ENCODE data around the gene CCDC88B.
"Not testable (repeated sequence)": the region's sequence is repeated elsewhere in the genome, so short reads cannot be mapped to it uniquely, and the experiment has no call there.

Gene CCDC88B

GRCh38 chr11:64304316-64305072, 35.5 kb upstream of the CCDC88B start:
- in situ Hi-C loops (cut with HindIII; ENCODE audit: low pct_ligation_motif_present, low pct_unique_long_range_greater_than_20kb, low sequenced_read_pairs): no loop called here
- peak; percentile 91 for DNase-seq

DNA sequence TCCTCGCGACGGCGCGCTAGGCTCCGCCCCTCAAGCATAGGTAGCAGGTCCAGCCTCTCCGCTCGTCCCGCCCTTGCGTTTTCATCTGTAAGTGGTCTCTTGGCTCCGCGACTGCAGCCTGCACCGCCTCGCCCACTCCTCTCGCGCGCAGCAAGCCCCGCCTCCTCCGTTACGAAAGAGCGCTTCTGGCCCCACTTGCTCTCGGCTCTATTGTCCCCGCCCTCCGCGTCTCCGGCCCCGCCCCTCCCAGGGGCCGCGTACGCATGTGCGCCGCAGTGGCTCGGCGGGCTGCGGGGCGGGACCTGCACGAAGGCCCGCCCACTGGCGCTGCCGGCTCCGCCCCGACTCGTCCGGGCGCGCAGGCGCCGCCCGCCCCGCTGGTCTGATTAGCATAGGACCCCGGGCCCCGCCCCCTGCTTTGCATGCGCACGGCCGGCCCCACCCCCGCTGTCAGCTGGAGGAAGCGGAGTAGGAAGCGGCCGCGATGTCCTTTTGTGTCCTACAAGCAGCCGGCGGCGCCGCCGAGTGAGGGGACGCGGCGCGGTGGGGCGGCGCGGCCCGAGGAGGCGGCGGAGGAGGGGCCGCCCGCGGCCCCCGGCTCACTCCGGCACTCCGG, 34.8 kb upstream of the CCDC88B start, which contains the start of gene ESRRA:
Gene ESRRA, plus strand, starts transcription at position 450 of the 616 bp plus-strand sequence. CDS start 1,656 bp downstream, outside the sequence.
- in situ Hi-C loops (cut with HindIII; ENCODE audit: low pct_ligation_motif_present, low pct_unique_long_range_greater_than_20kb, low sequenced_read_pairs): no loop called here

GRCh38 chr11:64305691-64306562, 34.1 kb upstream of the CCDC88B start:
- in situ Hi-C loops (cut with HindIII; ENCODE audit: low pct_ligation_motif_present, low pct_unique_long_range_greater_than_20kb, low sequenced_read_pairs): no loop called here
- peak; percentile 53 for DNase-seq

More for the DNA sequence above, 34.8 kb upstream of the CCDC88B start, which contains the start of gene ESRRA:
- peak; percentile 96 for DNase-seq

DNA sequence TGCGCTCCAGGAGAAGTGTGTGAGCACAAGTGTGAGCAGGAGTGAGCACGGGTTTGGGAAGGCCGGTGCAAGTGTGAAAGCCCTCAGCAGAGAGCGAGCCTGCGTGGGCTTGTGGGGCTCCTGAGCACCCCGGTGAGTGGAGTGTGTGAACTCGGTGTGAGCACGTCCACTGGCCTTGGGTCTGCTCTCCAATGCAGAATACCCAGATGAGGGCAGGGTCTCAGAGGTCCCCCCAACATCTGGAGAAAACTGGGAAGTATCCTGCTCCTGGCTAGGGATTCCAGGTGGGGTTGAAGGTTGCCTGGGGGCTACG, 33.5 kb upstream of the CCDC88B start:
- DNase-seq: no peak
- in situ Hi-C loops (cut with HindIII; ENCODE audit: low pct_ligation_motif_present, low pct_unique_long_range_greater_than_20kb, low sequenced_read_pairs): no loop called here

DNA sequence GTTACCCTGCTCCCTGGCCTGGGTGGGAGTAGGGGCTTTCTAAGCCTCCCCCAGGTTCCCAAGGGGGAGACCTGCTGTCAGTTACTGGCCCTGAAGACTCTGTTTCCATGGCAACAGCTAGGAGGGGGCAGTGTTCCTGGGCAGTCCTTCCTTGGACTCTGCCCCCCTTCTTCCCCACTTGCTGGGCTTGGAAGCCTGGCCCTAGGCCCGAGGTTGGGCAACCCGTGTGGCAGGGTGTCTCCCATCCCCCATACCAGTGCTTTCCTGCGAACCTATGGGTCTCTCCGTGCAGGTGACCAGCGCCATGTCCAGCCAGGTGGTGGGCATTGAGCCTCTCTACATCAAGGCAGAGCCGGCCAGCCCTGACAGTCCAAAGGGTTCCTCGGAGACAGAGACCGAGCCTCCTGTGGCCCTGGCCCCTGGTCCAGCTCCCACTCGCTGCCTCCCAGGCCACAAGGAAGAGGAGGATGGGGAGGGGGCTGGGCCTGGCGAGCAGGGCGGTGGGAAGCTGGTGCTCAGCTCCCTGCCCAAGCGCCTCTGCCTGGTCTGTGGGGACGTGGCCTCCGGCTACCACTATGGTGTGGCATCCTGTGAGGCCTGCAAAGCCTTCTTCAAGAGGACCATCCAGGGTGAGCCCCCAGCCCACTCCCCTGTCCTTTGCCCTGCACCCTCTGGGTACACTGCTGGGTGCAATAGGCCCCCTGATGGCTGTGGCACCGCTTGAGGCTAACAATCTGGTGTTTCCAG, 33.0 kb upstream of the CCDC88B start:
- DNase-seq: peak; percentile 5
- in situ Hi-C loops (cut with HindIII; ENCODE audit: low pct_ligation_motif_present, low pct_unique_long_range_greater_than_20kb, low sequenced_read_pairs): no loop called here

DNA sequence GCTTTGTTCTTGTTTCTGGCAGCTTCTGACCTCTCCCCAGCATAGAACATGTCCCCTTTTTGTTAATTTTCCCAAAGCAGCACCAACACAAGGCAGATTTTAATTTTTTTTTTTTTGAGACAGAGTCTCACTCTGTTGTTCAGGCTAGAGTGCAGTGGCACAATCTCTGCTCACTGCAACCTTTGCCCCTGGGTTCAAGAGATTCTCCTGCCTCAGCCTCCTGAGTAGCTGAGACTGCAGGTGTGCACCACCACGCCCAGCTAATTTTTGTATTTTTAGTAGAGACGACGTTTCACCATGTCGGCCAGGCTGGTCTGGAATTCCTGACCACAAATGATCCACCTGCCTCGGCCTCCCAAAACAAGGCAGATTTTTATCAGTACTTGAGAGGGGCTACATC, 32.2 kb upstream of the CCDC88B start:
- DNase-seq; in situ Hi-C loops (cut with HindIII; ENCODE audit: low pct_ligation_motif_present, low pct_unique_long_range_greater_than_20kb, low sequenced_read_pairs): not testable (repeated sequence)

GRCh38 chr11:64312947-64313346, 27.1 kb upstream of the CCDC88B start:
- in situ Hi-C loops (cut with HindIII; ENCODE audit: low pct_ligation_motif_present, low pct_unique_long_range_greater_than_20kb, low sequenced_read_pairs): no loop called here
- DNase-seq: no peak

GRCh38 chr11:64313491-64314145, 26.4 kb upstream of the CCDC88B start:
- no peak for DNase-seq
- in situ Hi-C loops (cut with HindIII; ENCODE audit: low pct_ligation_motif_present, low pct_unique_long_range_greater_than_20kb, low sequenced_read_pairs): no loop called here

GRCh38 chr11:64314146-64314804, 25.7 kb upstream of the CCDC88B start:
- no peak for DNase-seq
- in situ Hi-C loops (cut with HindIII; ENCODE audit: low pct_ligation_motif_present, low pct_unique_long_range_greater_than_20kb, low sequenced_read_pairs): no loop called here

DNA sequence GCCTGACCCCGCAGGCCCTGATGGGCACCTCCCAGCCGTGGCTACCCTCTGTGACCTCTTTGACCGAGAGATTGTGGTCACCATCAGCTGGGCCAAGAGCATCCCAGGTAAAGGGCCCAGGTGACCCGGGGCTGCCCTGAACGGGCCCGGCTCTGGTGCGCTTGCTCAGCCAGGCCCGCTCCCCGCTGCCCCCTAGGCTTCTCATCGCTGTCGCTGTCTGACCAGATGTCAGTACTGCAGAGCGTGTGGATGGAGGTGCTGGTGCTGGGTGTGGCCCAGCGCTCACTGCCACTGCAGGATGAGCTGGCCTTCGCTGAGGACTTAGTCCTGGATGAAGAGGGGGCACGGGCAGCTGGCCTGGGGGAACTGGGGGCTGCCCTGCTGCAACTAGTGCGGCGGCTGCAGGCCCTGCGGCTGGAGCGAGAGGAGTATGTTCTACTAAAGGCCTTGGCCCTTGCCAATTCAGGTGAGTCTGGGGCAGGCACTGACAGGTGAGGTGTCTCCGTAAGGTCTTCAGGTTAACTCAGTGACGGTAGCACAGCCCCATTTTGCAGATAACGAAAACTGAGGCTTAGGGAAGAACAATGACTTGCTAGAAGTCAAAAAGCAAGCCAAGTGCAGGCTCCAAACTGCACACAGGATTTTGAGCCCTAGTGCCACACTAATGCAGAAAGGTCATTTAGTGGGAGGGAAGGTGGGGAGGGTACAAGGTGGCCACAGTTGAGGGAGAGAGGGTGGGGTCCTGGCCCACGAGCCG, 25.0 kb upstream of the CCDC88B start:
- in situ Hi-C loops (cut with HindIII; ENCODE audit: low pct_ligation_motif_present, low pct_unique_long_range_greater_than_20kb, low sequenced_read_pairs): no loop called here
- DNase-seq: no peak

- in situ Hi-C loops (cut with HindIII; ENCODE audit: low pct_ligation_motif_present, low pct_unique_long_range_greater_than_20kb, low sequenced_read_pairs); DNase-seq: not testable (repeated sequence)
These were observed 24.1 kb upstream of the CCDC88B start for GRCh38 chr11:64315667-64316526.

GRCh38 chr11:64316672-64317324, 23.2 kb upstream of the CCDC88B start:
- in situ Hi-C loops (cut with HindIII; ENCODE audit: low pct_ligation_motif_present, low pct_unique_long_range_greater_than_20kb, low sequenced_read_pairs): no loop called here
- peak; percentile 51 for DNase-seq

DNA sequence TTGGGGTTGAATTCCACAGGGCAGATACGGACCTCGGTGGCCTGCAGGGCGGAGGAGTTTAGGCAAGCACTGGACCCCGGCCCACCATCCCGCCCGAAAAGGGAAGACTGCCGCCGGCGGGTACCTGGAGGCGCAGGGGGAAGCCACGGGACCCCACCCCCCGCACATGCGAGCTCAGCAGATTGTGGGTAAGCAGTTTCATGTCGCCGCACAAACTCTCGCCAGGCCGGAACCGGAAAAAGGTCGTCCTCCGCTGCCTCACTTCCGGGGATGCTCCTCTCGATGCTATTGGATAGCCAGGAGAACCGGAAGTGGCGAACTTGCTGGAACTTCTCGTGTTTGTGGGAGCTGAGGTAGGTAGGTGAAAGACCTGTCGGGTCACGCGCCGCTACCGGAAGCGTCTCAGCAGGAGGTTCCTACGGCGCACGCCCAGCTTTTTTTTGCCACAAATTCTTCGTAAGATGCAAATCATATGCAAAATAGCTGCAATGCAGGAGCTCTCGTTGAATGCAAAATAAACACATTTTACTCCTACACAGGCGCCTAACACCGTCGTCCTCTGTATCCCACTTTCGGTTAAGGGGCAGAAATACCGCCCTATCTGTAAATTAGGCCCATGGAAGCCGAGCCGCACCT, 22.6 kb upstream of the CCDC88B start, which contains the start of gene TRMT112:
Gene TRMT112, minus strand, starts transcription at position 235 of the 636 bp plus-strand sequence. Its CDS starts 33 bp downstream, at position 202.
- DNase-seq: peak; percentile 97
- in situ Hi-C loops (cut with HindIII; ENCODE audit: low pct_ligation_motif_present, low pct_unique_long_range_greater_than_20kb, low sequenced_read_pairs): no loop called here

GRCh38 chr11:64317961-64318765, 21.8 kb upstream of the CCDC88B start, which contains the start of gene PRDX5:
TSS of gene PRDX5 (plus strand) at chr11:64318121. CDS start at chr11:64318216, 95 bp downstream.
- in situ Hi-C loops (cut with HindIII; ENCODE audit: low pct_ligation_motif_present, low pct_unique_long_range_greater_than_20kb, low sequenced_read_pairs): no loop called here

More at GRCh38 chr11:64317961-64318765, 21.8 kb upstream of the CCDC88B start, which contains the start of gene PRDX5:
- DNase-seq: peak; percentile 93
